Measurements from ENCODE around the gene NAA35.
"Not testable (repeated sequence)": the region's sequence is repeated elsewhere in the genome, so short reads cannot be mapped to it uniquely, and the experiment has no call there.

The NAA35 gene

GRCh38 chr9:86027767-86028166 is 86.8 kb downstream of the NAA35 start:
- no peak for DNase-seq (ENCODE audit: low read depth in 3 of 3)

- DNase-seq (ENCODE audit: low read depth in 3 of 3), result no peak
Measured at GRCh38 chr9:86034863-86035734, 94.2 kb downstream of the NAA35 start.

DNA sequence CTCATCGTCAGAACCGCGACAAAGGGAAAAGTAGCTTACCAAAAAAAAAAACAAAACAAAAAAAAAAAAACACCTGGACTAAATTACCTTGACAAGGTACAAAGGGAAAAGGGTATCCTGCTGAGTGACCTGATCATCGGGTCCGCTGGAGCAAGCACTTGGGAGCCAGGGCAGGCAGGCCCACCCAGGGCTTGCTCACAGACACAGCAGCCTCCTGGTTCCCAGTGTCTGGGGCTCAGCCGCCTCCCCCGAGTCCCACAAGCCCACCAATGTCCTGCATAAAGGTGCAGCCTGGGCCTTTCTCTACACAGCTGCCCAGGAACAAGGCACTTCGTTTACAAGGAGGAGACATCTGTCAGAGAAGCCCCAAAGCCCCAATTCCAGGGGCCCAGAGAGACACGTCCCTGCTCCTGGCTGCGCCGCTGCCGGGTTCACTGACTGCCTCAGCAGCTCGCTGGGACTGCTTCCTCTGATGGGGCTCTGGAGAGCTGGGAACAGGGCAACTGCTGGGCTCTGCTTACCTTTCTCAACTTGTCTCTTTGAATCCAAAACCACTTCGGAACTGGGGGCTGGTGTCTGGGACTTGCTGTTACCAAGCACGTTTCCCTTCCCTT is 95.0 kb downstream of the NAA35 start:
- no peak for DNase-seq (ENCODE audit: low read depth in 3 of 3)

GRCh38 chr9:86036555-86036954 is 95.6 kb downstream of the NAA35 start:
- DNase-seq (ENCODE audit: low read depth in 3 of 3), result no peak

GRCh38 chr9:86039991-86040860 is 99.3 kb downstream of the NAA35 start:
- no peak for DNase-seq (ENCODE audit: low read depth in 3 of 3)

GRCh38 chr9:86040861-86041155 is 99.9 kb downstream of the NAA35 start:
- no peak for DNase-seq (ENCODE audit: low read depth in 3 of 3)

DNA sequence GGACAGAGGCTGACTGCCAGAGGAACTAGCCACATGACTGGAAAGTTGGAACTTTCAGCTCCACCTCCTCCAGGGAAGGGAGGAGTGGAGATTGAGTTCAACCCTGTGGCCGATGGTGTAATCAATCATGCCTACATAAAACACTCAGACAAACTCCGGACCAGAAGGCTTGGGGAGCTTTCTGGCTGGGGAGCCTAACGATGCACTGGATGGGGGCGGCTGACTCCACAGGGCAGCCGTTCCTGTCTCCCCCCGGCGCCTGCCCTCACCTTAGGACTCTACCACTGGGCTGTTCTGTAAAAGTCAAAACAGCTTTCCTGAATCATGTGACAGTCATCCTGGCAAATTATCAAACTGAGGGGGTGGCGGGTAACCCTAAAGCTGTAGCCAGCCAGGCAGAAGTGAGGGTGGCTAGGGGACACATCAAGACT is 100.4 kb downstream of the NAA35 start:
- no peak for DNase-seq (ENCODE audit: low read depth in 3 of 3)

DNA sequence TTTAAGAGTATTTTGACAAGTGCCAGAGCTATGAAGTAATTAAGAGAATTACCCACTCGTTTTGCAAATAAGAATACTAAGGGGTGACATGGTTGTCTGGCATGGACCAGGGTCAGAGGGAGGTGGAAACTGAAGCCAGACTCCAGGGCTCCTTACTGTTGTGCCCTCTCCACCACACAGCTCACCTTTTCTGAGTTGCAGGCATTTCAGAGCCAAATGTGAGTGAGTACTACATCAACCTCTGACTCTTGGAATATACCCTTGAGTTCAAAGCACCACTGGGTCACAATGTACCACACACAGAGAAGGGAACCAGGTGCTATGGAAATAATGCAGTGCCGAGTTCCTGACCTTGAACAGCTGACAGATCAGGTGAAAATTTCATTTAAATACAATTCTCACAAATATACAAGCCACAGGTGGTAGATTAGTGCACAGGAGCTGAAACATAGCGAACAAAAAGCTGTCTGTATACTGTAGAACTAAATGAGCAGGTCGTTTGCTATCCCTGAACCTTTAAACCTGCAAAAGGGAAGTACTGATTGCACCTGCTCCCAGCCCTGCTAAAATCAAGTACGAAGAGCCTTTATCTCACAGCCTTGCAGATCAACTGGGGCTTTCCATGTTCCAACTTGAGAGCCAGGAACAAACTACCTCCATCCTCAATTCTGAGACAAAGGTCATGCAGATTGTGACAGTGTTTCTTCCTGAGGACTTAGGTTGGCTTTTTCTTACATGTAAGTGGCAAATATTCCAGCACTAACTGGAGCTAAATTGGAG is 101.4 kb downstream of the NAA35 start:
- DNase-seq (ENCODE audit: low read depth in 3 of 3), result no peak

GRCh38 chr9:86043586-86043985 is 102.6 kb downstream of the NAA35 start:
- no peak for DNase-seq (ENCODE audit: low read depth in 3 of 3)

DNA sequence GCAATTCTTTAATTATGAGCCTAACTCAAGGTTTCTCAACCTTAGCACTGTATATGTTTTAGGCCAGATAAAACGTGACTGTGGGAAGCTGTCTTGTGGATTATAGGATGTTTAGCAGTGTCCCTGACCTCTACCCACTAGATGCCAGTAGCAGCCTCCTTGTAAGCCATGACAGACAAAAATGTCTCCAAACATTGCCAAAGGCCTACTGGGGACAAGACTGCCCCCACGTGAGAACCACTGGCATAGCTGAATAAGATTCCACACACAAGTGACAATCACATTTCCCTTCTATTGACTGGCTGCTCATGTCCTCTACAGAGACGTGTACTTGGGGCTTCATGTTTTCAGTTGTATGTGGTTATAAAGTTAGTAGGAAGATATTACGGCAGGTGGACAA is 103.1 kb downstream of the NAA35 start:
- no peak for DNase-seq (ENCODE audit: low read depth in 3 of 3)

DNA sequence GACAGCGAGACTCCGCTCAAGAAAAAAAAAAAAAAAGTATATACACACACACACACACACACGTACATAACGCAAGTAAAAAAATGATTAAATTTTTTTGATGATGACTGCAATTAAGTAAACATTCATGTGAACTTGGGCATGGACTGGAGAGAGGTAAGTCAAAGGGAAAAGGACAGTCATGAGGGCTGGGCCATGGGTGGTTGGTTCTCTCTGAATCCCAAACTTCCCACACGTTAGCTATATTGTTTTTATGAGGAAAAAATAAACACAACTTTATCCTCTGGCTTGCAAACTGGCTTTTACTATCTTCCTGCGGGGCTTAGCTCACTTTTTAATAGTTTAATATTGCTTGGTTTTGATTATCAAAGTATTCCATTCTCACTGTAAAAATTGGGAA is 104.7 kb downstream of the NAA35 start:
- no peak for DNase-seq (ENCODE audit: low read depth in 3 of 3)

GRCh38 chr9:86046071-86046636 is 105.2 kb downstream of the NAA35 start:
- no peak for DNase-seq (ENCODE audit: low read depth in 3 of 3)

DNA sequence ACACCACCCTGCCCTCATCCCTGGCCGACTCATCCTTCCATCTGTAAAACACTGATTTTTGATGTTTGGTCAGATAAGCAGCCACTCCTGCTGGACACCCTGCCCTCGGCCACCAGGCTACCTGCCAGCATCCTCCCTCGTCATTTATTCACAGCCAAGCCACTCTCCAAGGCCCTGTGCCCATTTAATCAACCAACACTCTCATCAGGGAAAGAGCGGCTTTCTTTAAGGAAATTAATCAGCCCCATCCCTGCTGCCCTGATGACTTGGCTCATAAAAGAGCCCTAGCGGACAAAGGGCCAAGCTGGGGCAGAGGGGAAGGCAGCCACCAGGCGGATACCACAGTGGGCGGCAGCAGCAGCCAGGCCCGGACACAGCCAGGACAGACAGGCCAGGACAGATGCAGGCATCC is 106.0 kb downstream of the NAA35 start:
- DNase-seq (ENCODE audit: low read depth in 3 of 3), result no peak

GRCh38 chr9:86047361-86047760 is 106.4 kb downstream of the NAA35 start:
- DNase-seq (ENCODE audit: low read depth in 3 of 3), result no peak

GRCh38 chr9:86048018-86048742 is 107.2 kb downstream of the NAA35 start:
- DNase-seq (ENCODE audit: low read depth in 3 of 3), result not testable (repeated sequence)

DNA sequence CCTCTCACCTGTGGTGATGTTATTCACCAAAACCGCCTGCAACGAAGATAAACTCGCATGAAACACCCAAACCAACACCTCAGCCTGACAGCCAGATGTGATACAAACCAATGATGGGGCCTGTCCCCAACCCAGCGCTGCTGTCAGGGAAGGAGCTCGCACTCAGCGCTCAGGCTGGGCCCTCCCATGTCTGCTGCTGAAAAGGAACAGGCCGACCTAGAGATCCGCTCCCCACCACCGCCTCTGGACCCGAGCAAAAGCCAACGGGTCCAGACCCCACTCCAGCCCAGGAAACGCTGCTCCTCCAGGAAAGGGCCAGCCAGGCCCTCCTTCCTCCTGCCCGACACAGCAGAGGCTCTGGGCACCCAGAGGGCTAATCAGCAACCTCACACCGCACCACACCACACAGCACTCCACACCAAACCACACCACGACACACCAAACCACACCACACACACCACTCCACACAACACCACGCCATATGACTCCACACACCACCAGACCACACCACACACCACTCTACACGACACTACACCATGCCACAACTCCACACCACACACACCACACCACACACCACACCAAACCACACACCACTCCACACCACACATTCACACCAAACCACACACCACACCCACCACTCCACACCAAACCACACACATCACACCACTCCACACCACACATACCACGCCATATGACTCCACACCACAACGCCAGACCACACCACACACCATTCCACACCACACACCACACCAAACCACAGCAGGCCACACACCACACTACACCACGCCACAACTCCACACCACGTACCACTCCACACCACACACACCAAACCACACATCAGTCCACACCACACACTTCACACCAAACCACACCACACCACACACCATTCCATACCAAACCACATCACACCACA is 111.9 kb downstream of the NAA35 start:
- DNase-seq (ENCODE audit: low read depth in 3 of 3), result no peak

DNA sequence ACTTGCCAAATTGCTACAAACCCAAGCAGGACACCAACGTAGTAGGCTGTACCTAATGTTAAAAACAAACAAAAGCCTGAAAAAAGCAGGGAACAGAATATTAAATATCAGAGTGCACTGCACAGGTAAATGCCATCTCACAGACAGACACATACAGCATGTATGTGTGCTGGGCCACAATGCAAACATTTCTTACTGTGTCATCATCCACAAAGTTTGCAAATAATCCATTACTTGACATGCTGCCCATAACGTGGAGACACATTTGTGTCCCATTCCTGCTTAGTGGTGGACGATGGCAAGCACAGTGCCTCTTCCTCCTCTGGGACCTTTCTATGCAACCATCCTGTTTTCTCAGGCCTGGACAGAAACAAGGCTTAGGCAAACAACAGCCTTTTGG is 113.7 kb downstream of the NAA35 start:
- DNase-seq (ENCODE audit: low read depth in 3 of 3), result no peak

DNA sequence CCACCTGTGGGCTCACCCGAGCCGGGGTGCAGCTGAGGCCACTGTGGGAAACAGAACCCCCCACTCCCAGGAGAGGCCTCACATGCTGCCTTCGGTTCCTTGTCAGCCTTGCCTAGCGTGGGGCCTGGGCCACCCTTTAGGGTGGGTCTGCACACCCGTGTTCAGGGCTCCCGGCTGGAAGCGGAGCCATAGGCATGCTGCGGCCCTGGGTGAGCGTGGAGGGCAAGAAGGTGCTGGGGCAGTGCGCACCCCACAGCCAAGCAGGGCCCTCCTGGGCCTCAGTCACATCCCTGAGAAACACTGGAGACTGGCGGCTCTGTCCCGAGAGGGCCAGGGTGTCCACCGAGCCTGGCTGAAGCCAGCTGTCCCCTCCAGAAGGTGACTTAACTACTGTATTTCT is 116.5 kb downstream of the NAA35 start:
- no peak for DNase-seq (ENCODE audit: low read depth in 3 of 3)

DNA sequence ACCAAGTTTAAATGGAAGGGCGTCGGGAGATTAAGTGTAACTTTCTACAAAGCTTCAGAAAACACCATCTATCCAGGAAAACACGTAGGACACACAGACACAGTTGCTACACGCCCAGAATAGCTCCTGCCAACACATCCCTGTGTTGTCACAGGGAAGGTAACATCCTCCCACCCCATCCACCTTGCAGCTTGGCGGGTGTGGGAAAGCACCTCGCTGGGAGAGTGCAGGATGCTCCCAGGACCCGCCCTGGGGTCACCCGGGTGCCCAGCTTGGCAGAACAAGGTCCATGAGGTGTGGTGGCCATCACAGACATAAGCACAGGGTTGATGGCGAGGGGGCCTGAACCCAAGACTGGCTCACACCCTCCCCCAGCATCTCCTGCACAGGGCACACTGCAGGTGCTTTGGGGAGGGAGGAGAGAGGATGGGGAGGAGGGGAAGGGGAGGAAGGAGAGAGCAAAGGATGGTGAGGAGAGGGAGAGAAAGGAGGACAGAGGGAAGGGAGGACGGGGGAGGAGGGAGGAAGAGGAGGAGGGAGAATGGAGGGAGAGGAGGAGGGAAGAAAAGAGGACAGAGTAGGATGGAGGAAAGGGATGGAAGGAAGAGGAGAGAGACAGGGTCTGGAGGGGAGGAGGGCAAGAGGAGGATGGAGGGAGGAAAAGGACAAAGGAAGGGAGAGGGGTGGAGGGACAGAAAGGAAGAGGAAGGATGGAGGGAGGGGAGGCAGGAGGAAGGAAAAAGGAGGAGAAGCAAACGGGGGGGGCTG is 121.2 kb downstream of the NAA35 start:
- no peak for DNase-seq (ENCODE audit: low read depth in 3 of 3)

Measured in stimulated activated CD4-positive, alpha-beta T cell treated with anti-CD3 and anti-CD28 coated beads, TNF-alpha, amount 100 ng/mL, for 24 hours (primary cell).